Stimulated activated CD4-positive, alpha-beta T cell treated with anti-CD3 and anti-CD28 coated beads, Interleukin-15, amount 100 ng/mL, for 48 hours (primary cell): Measurements from ENCODE around the gene USP37.

Experiments
- DNase-seq, 2 donors: peaks; one replicate each; pipeline ENCODE4 v3.0.0-alpha.2; 2020; ENCODE audit warnings: low read depth in 2 of 2

Gene USP37

GRCh38 chr2:218477247-218477646, 90.9 kb downstream of the USP37 start:
- no peak for DNase-seq

GRCh38 chr2:218476676-218477075, 91.5 kb downstream of the USP37 start:
- no peak for DNase-seq

DNA sequence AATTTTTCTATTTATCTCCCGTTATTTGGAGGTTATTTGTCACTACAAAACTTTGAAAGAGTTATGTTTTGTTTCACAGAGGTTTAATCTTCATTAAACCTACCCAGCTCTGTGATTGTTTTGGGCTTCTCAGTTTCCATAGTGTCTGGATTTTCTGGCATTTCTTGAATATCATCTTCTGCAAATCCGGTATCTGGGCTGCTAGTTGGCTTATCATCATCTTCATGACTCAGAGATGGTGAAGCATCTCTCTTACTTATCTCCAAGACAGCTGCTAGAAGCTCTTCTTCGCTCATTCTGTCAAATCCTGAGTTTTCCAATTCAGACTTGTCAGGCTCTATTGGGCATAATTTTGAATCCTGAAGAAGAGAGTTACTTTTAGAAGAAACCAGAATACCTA, 93.6 kb downstream of the USP37 start:
- no peak for DNase-seq

DNA sequence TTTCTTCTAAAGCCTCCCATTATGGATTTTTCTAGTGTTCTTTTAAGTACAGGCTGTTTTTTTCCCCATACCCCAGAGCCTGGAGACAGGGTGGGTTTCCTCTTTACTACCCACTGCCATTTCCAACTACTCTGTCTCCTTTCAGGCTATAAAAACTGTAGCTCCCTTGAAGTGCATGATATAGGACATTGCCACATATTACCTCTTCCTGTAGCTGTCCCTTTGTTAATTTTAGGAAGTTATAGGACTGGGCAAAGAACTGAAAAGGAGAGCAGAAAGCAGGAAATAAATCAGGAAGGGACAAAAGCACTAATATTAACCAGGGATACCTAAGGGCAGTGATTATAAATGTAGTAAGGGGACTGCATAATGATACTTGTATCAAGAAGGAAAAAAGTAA, 95.2 kb downstream of the USP37 start:
- DNase-seq = no peak

- no peak for DNase-seq
Measured at GRCh38 chr2:218471982-218472381, 96.2 kb downstream of the USP37 start.

- no peak for DNase-seq
Measured at GRCh38 chr2:218471036-218471435, 97.1 kb downstream of the USP37 start.

- DNase-seq = no peak
Measured at GRCh38 chr2:218470448-218470847, 97.7 kb downstream of the USP37 start.

GRCh38 chr2:218465987-218466633, 102.0 kb downstream of the USP37 start:
- no peak for DNase-seq

- DNase-seq = no peak
Measured at GRCh38 chr2:218458598-218458997, 109.6 kb downstream of the USP37 start.

DNA sequence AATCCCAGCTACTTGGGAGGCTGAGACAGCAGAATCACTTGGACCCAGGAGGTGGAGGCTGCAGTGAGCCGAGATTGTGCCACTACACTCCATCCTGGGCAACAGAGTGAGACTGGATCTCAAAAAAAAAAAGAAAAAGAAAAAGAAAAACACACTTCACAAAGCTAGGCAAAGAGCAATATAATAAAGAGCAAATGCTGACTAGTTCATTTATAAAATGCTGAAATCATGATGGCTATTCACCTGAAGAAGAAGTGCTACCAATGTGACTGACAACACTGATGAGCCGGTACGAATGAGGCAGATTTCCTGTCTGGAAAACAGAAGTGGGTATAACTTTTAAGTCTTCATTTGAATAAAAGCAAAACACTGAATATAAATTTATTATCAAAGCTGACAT, 111.3 kb downstream of the USP37 start:
- DNase-seq = no peak

- DNase-seq = no peak
Measured at GRCh38 chr2:218452079-218452478, 116.1 kb downstream of the USP37 start.

GRCh38 chr2:218448934-218449333, 119.2 kb downstream of the USP37 start:
- no peak for DNase-seq

GRCh38 chr2:218447072-218447471, 121.1 kb downstream of the USP37 start:
- no peak for DNase-seq

GRCh38 chr2:218446547-218446946, 121.6 kb downstream of the USP37 start:
- DNase-seq = no peak

GRCh38 chr2:218445602-218446001, 122.5 kb downstream of the USP37 start:
- no peak for DNase-seq

DNA sequence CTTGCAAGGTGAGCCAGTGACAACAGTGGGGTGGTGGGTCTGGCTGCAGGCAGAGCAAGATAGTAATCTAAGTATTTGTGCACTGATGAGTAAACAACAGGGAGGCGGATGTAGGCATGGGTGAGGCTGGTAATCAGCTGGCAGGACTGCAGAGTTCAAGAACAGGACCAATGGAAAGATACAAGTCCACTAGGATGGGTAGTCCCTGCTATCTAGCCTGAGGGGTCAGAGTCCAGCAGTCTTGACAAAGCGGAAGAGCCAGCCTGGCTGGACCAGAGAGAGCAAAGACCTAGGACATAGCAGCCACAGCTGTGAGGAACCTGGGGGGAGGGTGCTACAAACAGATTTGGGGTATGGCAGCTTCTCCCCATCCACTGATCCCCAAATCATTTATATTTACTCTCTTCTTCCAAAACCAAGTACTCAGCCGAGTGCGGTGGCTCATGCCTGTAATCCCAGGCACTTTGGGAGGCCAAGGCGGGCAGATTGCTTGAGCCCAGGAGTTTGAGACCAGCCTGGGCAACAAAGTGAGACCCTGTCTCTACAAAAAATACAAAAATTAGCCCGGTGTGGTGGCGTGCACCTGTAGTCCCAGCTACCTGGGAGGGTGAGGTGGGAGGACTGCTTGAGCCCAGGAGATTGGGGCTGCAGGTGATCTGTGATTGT, 123.3 kb downstream of the USP37 start:
- no peak for DNase-seq

GRCh38 chr2:218438596-218438995, 129.6 kb downstream of the USP37 start:
- DNase-seq = no peak

DNA sequence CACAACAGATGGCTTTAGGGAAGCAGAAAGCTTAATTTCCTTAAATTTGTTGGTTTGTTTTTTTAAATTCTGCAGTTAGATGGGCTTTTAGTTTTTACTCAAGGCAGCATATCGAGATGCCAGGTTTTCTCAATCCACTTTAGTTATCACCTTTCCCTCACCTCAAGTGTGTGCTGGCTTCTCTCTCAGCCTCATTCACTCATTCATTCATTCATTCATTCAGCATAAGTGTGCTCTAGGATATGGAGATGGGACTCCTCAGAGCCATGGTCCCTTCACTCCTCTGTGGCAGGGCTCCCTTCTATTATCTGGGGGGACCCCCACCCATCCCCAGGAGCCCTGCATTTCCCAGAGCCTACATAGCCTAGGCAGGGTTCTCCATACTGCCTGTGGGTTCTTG, 130.2 kb downstream of the USP37 start:
- no peak for DNase-seq

- DNase-seq = no peak
Measured at GRCh38 chr2:218436992-218437391, 131.2 kb downstream of the USP37 start.

GRCh38 chr2:218435003-218435982, 132.9 kb downstream of the USP37 start:
- DNase-seq = no peak

DNA sequence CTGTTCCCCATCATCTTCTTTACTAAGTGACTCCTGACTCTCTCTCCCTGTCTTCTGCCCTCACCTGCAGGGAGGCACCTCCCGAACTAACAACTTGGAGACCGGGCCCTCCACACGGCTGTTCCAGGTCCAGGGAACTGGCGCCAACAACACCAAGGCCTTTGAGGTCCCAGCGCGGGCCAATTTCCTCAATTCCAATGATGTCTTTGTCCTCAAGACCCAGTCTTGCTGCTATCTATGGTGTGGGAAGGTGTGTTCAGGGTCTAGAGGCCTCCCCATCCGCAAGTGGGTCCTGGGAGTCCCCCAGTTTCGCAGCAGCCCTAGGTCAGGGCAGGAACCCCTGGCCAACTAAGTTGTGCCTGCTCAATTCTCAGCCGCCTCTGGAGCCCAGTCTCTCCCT, 133.7 kb downstream of the USP37 start:
- DNase-seq = no peak

DNA sequence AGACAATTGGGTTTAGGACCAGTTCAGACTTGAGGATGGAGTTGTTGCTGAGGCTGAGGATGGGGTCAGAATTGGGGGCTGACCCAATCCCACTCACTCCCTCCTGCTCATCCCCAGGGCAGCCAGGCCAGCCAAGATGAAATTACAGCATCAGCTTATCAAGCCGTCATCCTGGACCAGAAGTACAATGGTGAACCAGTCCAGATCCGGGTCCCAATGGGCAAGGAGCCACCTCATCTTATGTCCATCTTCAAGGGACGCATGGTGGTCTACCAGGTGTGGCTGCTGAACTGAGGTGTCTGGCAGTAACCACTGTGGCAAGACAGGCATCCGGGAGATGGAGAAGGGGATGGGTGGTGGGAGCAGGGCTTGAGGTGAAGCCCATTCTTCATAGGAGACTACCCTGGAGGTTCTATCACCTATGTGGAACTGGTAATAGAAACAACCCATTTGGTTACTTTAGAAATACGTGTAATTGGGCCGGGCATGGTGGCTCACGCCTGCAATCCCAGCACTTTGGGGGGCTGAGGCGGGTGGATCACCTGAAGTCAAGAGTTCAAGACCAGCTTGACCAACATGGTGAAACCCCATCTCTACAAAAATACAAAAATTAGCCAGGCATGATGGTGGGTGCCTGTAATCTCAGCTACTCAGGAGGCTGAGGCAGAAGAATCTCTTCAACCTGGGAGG, 135.3 kb downstream of the USP37 start:
- DNase-seq = no peak
